AG09309 (cell line): ENCODE results near the gene BTBD9.

Experiments
- DNase-seq: peaks from one replicate; pipeline ENCODE4 v3.0.0-alpha.2; 2010; ENCODE audit warnings: low read depth
- H3K4me3 ChIP-seq: 2 replicates; pipeline ENCODE4 v1.5.1; 2011; ENCODE audit warnings: mild to moderate bottlenecking, low read depth, low read length, moderate library complexity; ENCODE audit not compliant: control insufficient read depth
- CTCF ChIP-seq: IDR thresholded peaks from 2 replicates; pipeline ENCODE4 v1.5.1; 2011; ENCODE audit warnings: mild to moderate bottlenecking, low read depth, low read length, inconsistent platforms; ENCODE audit not compliant: insufficient read depth, control insufficient read depth; ENCODE audit errors: missing control alignments

BTBD9 gene

GRCh38 chr6:38178584-38178886 is 461.2 kb downstream of the BTBD9 start:
- no peak for DNase-seq
- no peak overlapping the region for H3K4me3 ChIP-seq
- no peak for TF ChIP-seq CTCF

GRCh38 chr6:38177882-38178583 is 461.7 kb downstream of the BTBD9 start:
- TF ChIP-seq CTCF: no peak
- no peak for DNase-seq
- no peak overlapping the region for H3K4me3 ChIP-seq

- TF ChIP-seq CTCF: no peak
- H3K4me3 ChIP-seq: no peak overlapping the region
- DNase-seq: no peak
Observed at GRCh38 chr6:38176797-38177751, 462.7 kb downstream of the BTBD9 start.

- TF ChIP-seq CTCF: no peak
- DNase-seq: no peak
- no peak overlapping the region for H3K4me3 ChIP-seq
Observed at GRCh38 chr6:38175786-38176185, 463.9 kb downstream of the BTBD9 start.

GRCh38 chr6:38174806-38175495 is 464.8 kb downstream of the BTBD9 start:
- no peak overlapping the region for H3K4me3 ChIP-seq
- TF ChIP-seq CTCF: no peak
- no peak for DNase-seq

- H3K4me3 ChIP-seq: no peak overlapping the region
- no peak for DNase-seq
- TF ChIP-seq CTCF: no peak
Observed at GRCh38 chr6:38174315-38174714, 465.4 kb downstream of the BTBD9 start.
